Mesenchymal stem cell (in vitro differentiated cells and primary cell): ENCODE results near the gene MIPEP.

ENCODE experiments used
- DNase-seq: peaks from one replicate; pipeline ENCODE4 v3.0.0-alpha.2; 2013
- H2AFZ ChIP-seq: one replicate; pipeline ENCODE4 v1.6.1; 2013; ENCODE audit warnings: low read depth, mild to moderate bottlenecking, control low read depth, inconsistent platforms, low read length, moderate library complexity
- H2AK5ac ChIP-seq: 2 replicates; pipeline ENCODE4 v1.6.1; 2013; ENCODE audit warnings: low read length, moderate library complexity, mild to moderate bottlenecking, inconsistent platforms; ENCODE audit not compliant: severe bottlenecking
- H2BK120ac ChIP-seq: one replicate; pipeline ENCODE4 v1.6.1; 2013; ENCODE audit warnings: low read depth, mild to moderate bottlenecking, inconsistent platforms, low read length, moderate library complexity
- H2BK12ac ChIP-seq, 2 experiments: one replicate each; pipeline ENCODE4 v1.6.1; 2013; ENCODE audit warnings: inconsistent platforms in 2 of 2, low read length in 2 of 2, mild to moderate bottlenecking in 2 of 2, moderate library complexity in 2 of 2, control low read depth in 1 of 2
- H2BK15ac ChIP-seq: one replicate; pipeline ENCODE4 v1.6.1; 2013; ENCODE audit warnings: mild to moderate bottlenecking, low read depth, inconsistent platforms; ENCODE audit not compliant: poor library complexity, severe bottlenecking
- H2BK5ac ChIP-seq: 2 replicates; pipeline ENCODE4 v1.6.1; 2013; ENCODE audit warnings: low read depth, mild to moderate bottlenecking, low read length, control low read depth, inconsistent platforms; ENCODE audit not compliant: poor library complexity, severe bottlenecking
- H3K14ac ChIP-seq, 2 experiments: one replicate each; pipeline ENCODE4 v1.6.1; 2013; ENCODE audit warnings: inconsistent platforms in 2 of 2, low read length in 2 of 2, control low read depth in 1 of 2, mild to moderate bottlenecking in 1 of 2, moderate library complexity in 1 of 2
- H3K18ac ChIP-seq, 2 experiments: one replicate each; pipeline ENCODE4 v1.6.1; 2013; ENCODE audit warnings: inconsistent platforms in 2 of 2, low read length in 2 of 2, control low read depth in 1 of 2, low read depth in 1 of 2, mild to moderate bottlenecking in 1 of 2
- H3K23ac ChIP-seq, 2 experiments: one replicate each; pipeline ENCODE4 v1.6.1; 2013; ENCODE audit warnings: inconsistent platforms in 2 of 2, low read length in 2 of 2, mild to moderate bottlenecking in 2 of 2, moderate library complexity in 2 of 2, control low read depth in 1 of 2
- H3K27ac ChIP-seq: 2 replicates; pipeline ENCODE4 v1.5.1; 2013; ENCODE audit warnings: mild to moderate bottlenecking, moderate library complexity, low read length, control low read depth, inconsistent platforms; ENCODE audit not compliant: poor library complexity, severe bottlenecking
- H3K27me3 ChIP-seq, 2 experiments: 2 replicates each; pipeline versions ENCODE4 v1.6.1 to v1.7.0; 2013; ENCODE audit warnings: low read length in 2 of 2, mild to moderate bottlenecking in 2 of 2, moderate library complexity in 2 of 2, control low read depth in 1 of 2, inconsistent platforms in 1 of 2; ENCODE audit not compliant: control insufficient read depth in 1 of 2, insufficient read depth in 1 of 2
- H3K36me3 ChIP-seq, 2 experiments: 2 replicates each; pipeline versions ENCODE4 v1.6.1 to v1.7.0; 2013; ENCODE audit warnings: low read length in 2 of 2, control low read depth in 1 of 2, inconsistent platforms in 1 of 2, low read depth in 1 of 2, mild to moderate bottlenecking in 1 of 2; ENCODE audit not compliant: insufficient read depth in 2 of 2, control insufficient read depth in 1 of 2
- H3K4ac ChIP-seq, 2 experiments: one replicate each; pipeline ENCODE4 v1.6.1; 2013; ENCODE audit warnings: inconsistent platforms in 2 of 2, low read length in 2 of 2, mild to moderate bottlenecking in 2 of 2, moderate library complexity in 2 of 2, control low read depth in 1 of 2, low read depth in 1 of 2
- H3K4me1 ChIP-seq: 2 replicates; pipeline ENCODE4 v1.6.1; 2013; ENCODE audit warnings: low read depth, low read length, control low read depth; ENCODE audit not compliant: control insufficient read depth, insufficient read depth
- H3K4me2 ChIP-seq: 2 replicates; pipeline ENCODE4 v1.6.1; 2013; ENCODE audit warnings: low read length, mild to moderate bottlenecking, inconsistent platforms; ENCODE audit not compliant: poor library complexity, severe bottlenecking
- H3K4me3 ChIP-seq, 2 experiments: 2 replicates each; pipeline versions ENCODE4 v1.5.1 to v1.7.0; 2013; ENCODE audit warnings: low read length in 2 of 2, mild to moderate bottlenecking in 2 of 2, control low read depth in 1 of 2, low read depth in 1 of 2; ENCODE audit not compliant: insufficient read depth in 1 of 2
- H3K79me1 ChIP-seq: replicated peaks from 2 replicates; pipeline ENCODE4 v1.6.1; 2013; ENCODE audit warnings: mild to moderate bottlenecking, control low read depth, low read length, inconsistent platforms; ENCODE audit not compliant: poor library complexity, severe bottlenecking
- H3K9ac ChIP-seq: 2 replicates; pipeline ENCODE4 v1.7.0; 2013; ENCODE audit warnings: mild to moderate bottlenecking, low read length, moderate library complexity
- H3K9me3 ChIP-seq: 2 replicates; pipeline ENCODE4 v1.7.0; 2013; ENCODE audit warnings: mild to moderate bottlenecking, low read length; ENCODE audit not compliant: control insufficient read depth
- H4K8ac ChIP-seq: one replicate; pipeline ENCODE4 v1.6.1; 2013; ENCODE audit warnings: inconsistent platforms, mild to moderate bottlenecking, low read length, moderate library complexity
- H4K91ac ChIP-seq: one replicate; pipeline ENCODE4 v1.6.1; 2013; ENCODE audit warnings: mild to moderate bottlenecking, low read length, inconsistent platforms
- WGBS: methylation state at CpG from one replicate; pipeline ENCODE4 v1.1.7; 2013; ENCODE audit warnings: mixed read lengths; 5-methylcytosine and 5-hydroxymethylcytosine counted together

Gene MIPEP

GRCh38 chr13:23697772-23698313, 191.4 kb downstream of the MIPEP start:
- H3K23ac ChIP-seq = no peak overlapping the region
- H3K4me2 ChIP-seq = no peak overlapping the region
- H3K9ac ChIP-seq = no peak overlapping the region
- no peaks in the 10 kb centered on the region for H3K9me3 ChIP-seq
- no peak overlapping the region for H2BK15ac ChIP-seq
- DNase-seq = no peak
- peak overlapping the region; percentile 50 for H2AK5ac ChIP-seq
- H2BK12ac ChIP-seq = no peak overlapping the region
- H3K4ac ChIP-seq = no peak overlapping the region
- no peaks in the 10 kb centered on the region for H3K27me3 ChIP-seq
- H4K91ac ChIP-seq = no peak overlapping the region
- H4K8ac ChIP-seq = no peak overlapping the region
- H3K27ac ChIP-seq = no peak overlapping the region
- H2BK5ac ChIP-seq = no peak overlapping the region
- H3K14ac ChIP-seq = no peak overlapping the region
- no peak overlapping the region for H2AFZ ChIP-seq
- H3K4me3 ChIP-seq = no peak overlapping the region
- H3K36me3 ChIP-seq = no peaks in the 10 kb centered on the region
- no CpG with 5 or more reads among the region's 1 CpG for WGBS
- peaks cover 23% of the 10 kb centered on the region for H3K4me1 ChIP-seq
- no peak overlapping the region for H3K18ac ChIP-seq
- no peak overlapping the region for H2BK120ac ChIP-seq
- H3K79me1 ChIP-seq = no peaks in the 10 kb centered on the region

- Histone ChIP-seq H2BK5ac (no peak overlapping the region), H3K4me1 (peaks cover 12% of the 10 kb centered on the region)
Observed at GRCh38 chr13:23696610-23697009, 192.6 kb downstream of the MIPEP start.

GRCh38 chr13:23695711-23696464, 193.3 kb downstream of the MIPEP start:
- Histone ChIP-seq H2BK5ac (no peak overlapping the region), H3K4me3 (no peak overlapping the region), H2AFZ (no peak overlapping the region), H3K9ac (peak overlapping the region; percentile 15), H3K23ac (peak overlapping the region in 1 of 2 experiments; percentile 31), H3K9me3 (no peaks in the 10 kb centered on the region), H3K14ac (peak overlapping the region in 1 of 2 experiments; percentile 26), H3K18ac (no peak overlapping the region), H4K91ac (peak overlapping the region; percentile 20), H2BK15ac (no peak overlapping the region), H2BK12ac (peak overlapping the region in 1 of 2 experiments; percentile 0), H3K27ac (no peak overlapping the region), H2AK5ac (peak overlapping the region; percentile 53), H4K8ac (peak overlapping the region; percentile 55), H3K4ac (no peak overlapping the region), H3K4me1 (peaks cover 10% of the 10 kb centered on the region), H3K4me2 (no peak overlapping the region), H3K27me3 (no peaks in the 10 kb centered on the region), H3K36me3 (no peaks in the 10 kb centered on the region), H3K79me1 (no peaks in the 10 kb centered on the region), H2BK120ac (no peak overlapping the region)
- 90% methylated on average over 46 of the region's 46 CpGs for WGBS
- no peak for DNase-seq

More at GRCh38 chr13:23696610-23697009, 192.6 kb downstream of the MIPEP start:
- no peak overlapping the region for H4K91ac ChIP-seq
- no peaks in the 10 kb centered on the region for H3K79me1 ChIP-seq
- H3K4ac ChIP-seq = no peak overlapping the region
- H3K9ac ChIP-seq = no peak overlapping the region
- no peak overlapping the region for H3K4me2 ChIP-seq
- H2AFZ ChIP-seq = no peak overlapping the region
- no peak overlapping the region for H4K8ac ChIP-seq
- no peak overlapping the region for H3K18ac ChIP-seq
- no peaks in the 10 kb centered on the region for H3K36me3 ChIP-seq
- H2BK120ac ChIP-seq = no peak overlapping the region
- no peak overlapping the region for H3K4me3 ChIP-seq
- H2BK15ac ChIP-seq = no peak overlapping the region
- DNase-seq = no peak
- WGBS = 70% methylated on average over 5 of the region's 5 CpGs
- no peak overlapping the region for H3K23ac ChIP-seq
- no peak overlapping the region for H2AK5ac ChIP-seq
- H3K9me3 ChIP-seq = no peaks in the 10 kb centered on the region
- H3K27ac ChIP-seq = no peak overlapping the region
- no peak overlapping the region for H3K14ac ChIP-seq
- no peak overlapping the region for H2BK12ac ChIP-seq
- H3K27me3 ChIP-seq = no peaks in the 10 kb centered on the region

- Histone ChIP-seq H3K18ac (no peak overlapping the region), H3K4ac (no peak overlapping the region), H3K4me1 (peaks cover 12% of the 10 kb centered on the region), H3K79me1 (no peaks in the 10 kb centered on the region), H3K36me3 (no peaks in the 10 kb centered on the region), H3K9ac (no peak overlapping the region), H2BK12ac (no peak overlapping the region), H3K4me2 (no peak overlapping the region), H3K14ac (no peak overlapping the region), H2BK15ac (no peak overlapping the region), H2BK5ac (no peak overlapping the region), H3K4me3 (no peak overlapping the region), H3K9me3 (no peaks in the 10 kb centered on the region), H4K91ac (no peak overlapping the region), H3K27me3 (no peaks in the 10 kb centered on the region), H3K27ac (no peak overlapping the region), H2AFZ (no peak overlapping the region), H4K8ac (no peak overlapping the region), H3K23ac (no peak overlapping the region), H2AK5ac (no peak overlapping the region), H2BK120ac (no peak overlapping the region)
- no peak for DNase-seq
- 98% methylated on average over 28 of the region's 28 CpGs for WGBS
Observed at GRCh38 chr13:23695196-23695595, 194.0 kb downstream of the MIPEP start.
